ENCODE results near the gene AACS. TPM values are rescaled to one million over a fixed set of nuclear protein-coding genes. Genes with fewer than 3 reads are reported as not detected.

AACS gene
- total and polyA plus RNA-seq, 2 of the 8 experiments (the other 6 are each of a cell fraction or from before 2014, with no cell fraction given), result 51.9 to 52.4 TPM

DNA sequence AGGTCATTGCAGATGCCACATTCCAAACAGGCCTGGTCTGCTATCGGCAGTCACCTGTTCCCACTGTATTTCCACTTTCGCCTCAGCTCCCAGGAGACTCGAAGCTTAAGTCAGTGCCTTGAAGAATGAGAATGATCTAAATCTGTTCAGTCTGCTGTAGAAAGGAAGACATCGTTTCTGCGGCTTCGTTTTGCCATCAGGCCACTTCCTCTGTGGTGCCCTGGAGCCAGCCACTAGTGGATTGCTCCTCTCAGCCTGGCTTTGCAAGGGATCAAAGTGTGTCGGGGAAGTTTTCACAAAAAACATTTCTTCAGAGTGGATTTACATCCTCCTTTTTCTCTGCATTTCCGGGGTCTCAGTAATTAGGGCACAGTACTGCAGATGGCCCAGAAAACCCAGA is 66.7 kb downstream of the AACS start:
- H3K18ac ChIP-seq (ENCODE audit: extremely low read depth, low read length), result no peak overlapping the region
- H3K4me1 ChIP-seq (replicated peaks in 1 of 4; ENCODE audit: control insufficient read depth in 3 of 4, insufficient read depth in 4 of 4, low read length in 3 of 4), result no peaks in the 10 kb centered on the region
- H3K4ac ChIP-seq (replicated peaks; ENCODE audit: insufficient read length, low read depth, low read length), result no peak overlapping the region
- no peak overlapping the region for H4K5ac ChIP-seq (ENCODE audit: insufficient read length, low read depth, low read length)
- no peak overlapping the region for H3K4me3 ChIP-seq (ENCODE audit: extremely low read depth in 1 of 4, insufficient read depth in 2 of 4, low read depth in 3 of 4, low read length in 4 of 4)
- H3K79me1 ChIP-seq (ENCODE audit: low read depth, low read length), result peaks cover 2% of the 10 kb centered on the region; the same call in 1 of the 2 replicates
- H3K14ac ChIP-seq (ENCODE audit: insufficient read length), result no peak overlapping the region
- no peak overlapping the region for H4K91ac ChIP-seq (replicated peaks; ENCODE audit: insufficient read length, low read length)
- no peak overlapping the region for H2AFZ ChIP-seq (ENCODE audit: low read length)
- no peak overlapping the region for H2AK5ac ChIP-seq (ENCODE audit: low read depth, low read length)
- no peak for TF ChIP-seq BCL11A (IDR thresholded peaks at IDR 0.05; ENCODE audit: low read depth in 2 of 2, low read length in 2 of 2)
- DNase-seq (ENCODE audit: low read depth in 1 of 2, low spot score in 2 of 2) (no peak), FAIRE-seq (no peak)
- ChIA-PET CTCF (ENCODE audit: partially characterized antibody) (interaction anchor here (0.6 kb wide), 1 partner anchor 21 kb away, joined by 3 read pairs; no protein-coding TSS in a partner anchor), POLR2A (ENCODE audit: partially characterized antibody) (interaction anchor here (1.3 kb wide), 1 partner anchor 49 kb away, joined by 3 read pairs; no protein-coding TSS in a partner anchor)
- H3K79me2 ChIP-seq (ENCODE audit: control insufficient read depth in 1 of 2, insufficient read depth in 2 of 2, low read length in 2 of 2), result no peaks in the 10 kb centered on the region
- peaks cover 0 to 5% of the 10 kb centered on the region in 2 experiments for H4K20me1 ChIP-seq (replicated peaks in 1 of 2; ENCODE audit: control insufficient read depth in 1 of 2, insufficient read depth in 2 of 2, low read length in 2 of 2)
- no peak overlapping the region for H2BK120ac ChIP-seq (replicated peaks; ENCODE audit: low read depth, low read length)
- H3K9ac ChIP-seq (replicated peaks in 1 of 4; ENCODE audit: extremely low read depth in 1 of 4, low read depth in 3 of 4, low read length in 3 of 4), result no peak overlapping the region
- no peak overlapping the region for H2BK15ac ChIP-seq (ENCODE audit: low read length)
- no peak overlapping the region for H2BK20ac ChIP-seq (ENCODE audit: low read length)
- no peak overlapping the region for H3K27ac ChIP-seq (ENCODE audit: low read depth, low read length)
- no peaks in the 10 kb centered on the region for H3K9me3 ChIP-seq (ENCODE audit: insufficient read depth in 2 of 2, low read depth in 1 of 2, low read length in 1 of 2)
- H3K23me2 ChIP-seq (ENCODE audit: low read depth, low read length), result no peaks in the 10 kb centered on the region
- H3K56ac ChIP-seq (replicated peaks; ENCODE audit: insufficient read length, low read depth, low read length), result no peak overlapping the region
- H3K23ac ChIP-seq (ENCODE audit: insufficient read length), result no peak overlapping the region
- H2BK5ac ChIP-seq (ENCODE audit: low read depth, low read length), result no peak overlapping the region
- WGBS, 2 experiments (ENCODE audit: extremely low coverage in 1 of 2, insufficient coverage in 1 of 2, insufficient read length in 1 of 2, insufficient replicate concordance in 2 of 2, low coverage in 1 of 2, low lambda C conversion rate in 2 of 2, missing lambda C conversion rate in 1 of 2), result 92% methylated on average over 8 of the region's 8 CpGs; no CpG with 5 or more reads in 1 of the 2 experiments
- H4K8ac ChIP-seq (ENCODE audit: extremely low read depth, insufficient read depth, low read length), result no peak overlapping the region
- peaks cover 0 to 55% (median 4%) of the 10 kb centered on the region in 4 experiments; a peak in 5 of 8 replicates for H3K36me3 ChIP-seq (ENCODE audit: control insufficient read depth in 2 of 4, insufficient read depth in 4 of 4, low read length in 3 of 4)
- no peak overlapping the region for H2BK12ac ChIP-seq (ENCODE audit: low read depth, low read length)
- H3K4me2 ChIP-seq (ENCODE audit: insufficient read depth in 1 of 2, low read depth in 2 of 2, low read length in 2 of 2), result no peak overlapping the region
- no peaks in the 10 kb centered on the region for H3K27me3 ChIP-seq (replicated peaks in 1 of 4; ENCODE audit: control insufficient read depth in 3 of 4, extremely low read depth in 1 of 4, insufficient read depth in 3 of 4, low read length in 3 of 4)

Measured in H1 (cell line).